PC-9 (cell line): Measurements from ENCODE around the gene KLHL8. TPM values are rescaled to one million over a fixed set of nuclear protein-coding genes. Genes with fewer than 3 reads are reported as not detected.

Source experiments
- BruUV-seq: library from RNA; stranded (reverse); fragments of 400-500 nt; replicated peaks from 2 replicates; lab custom pipeline; 2021; lab: Mats Ljungman, UMichigan
- CTCF ChIA-PET: fragments of 300-600 bp; sonication (Branson Sonifier 250); formaldehyde crosslinking; loops from one replicate; lab custom pipeline; 2022; ENCODE audit warnings: antibody characterized with exemption; lab: Charles Lee
- POLR2A ChIA-PET: fragments of 300-600 bp; sonication (Branson Sonifier 250); formaldehyde crosslinking; loops from one replicate; lab custom pipeline; 2022; ENCODE audit warnings: antibody characterized with exemption; ENCODE audit not compliant: unreplicated experiment; lab: Charles Lee
- DNase-seq, 2 experiments: peaks; one replicate each; pipeline versions ENCODE4 v3.0.0 to v3.0.0-alpha.2; 2015 to 2022; ENCODE audit warnings: mixed read lengths in 1 of 2
- H2AFZ ChIP-seq: fragments of 200-600 bp; sonication (generic); 2 replicates; pipeline ENCODE4 v1.8.1; 2017; ENCODE audit warnings: antibody characterized with exemption
- H3F3A ChIP-seq: fragments of 200-600 bp; sonication (generic); 2 replicates; pipeline ENCODE4 v1.8.1; 2017; ENCODE audit warnings: antibody characterized with exemption, mild to moderate bottlenecking, low read depth; ENCODE audit not compliant: insufficient read depth
- H3K27ac ChIP-seq: fragments of 200-600 bp; sonication (generic); 2 replicates; pipeline ENCODE4 v1.6.1; 2016; ENCODE audit warnings: mixed run types
- H3K27me3 ChIP-seq: fragments of 200-600 bp; sonication (generic); 2 replicates; pipeline ENCODE4 v1.6.1; 2016; ENCODE audit warnings: low read depth, mixed run types; ENCODE audit not compliant: insufficient read depth
- H3K36me3 ChIP-seq: fragments of 200-600 bp; sonication (generic); 2 replicates; pipeline ENCODE4 v1.6.1; 2016; ENCODE audit warnings: low read depth, mixed run types
- H3K4me1 ChIP-seq: fragments of 200-600 bp; sonication (generic); replicated peaks from 2 replicates; pipeline ENCODE4 v1.6.1; 2016; ENCODE audit warnings: mixed run types; ENCODE audit not compliant: insufficient read depth
- H3K4me2 ChIP-seq: fragments of 200-600 bp; sonication (generic); 2 replicates; pipeline ENCODE4 v1.6.1; 2017; ENCODE audit warnings: mixed run types
- H3K4me3 ChIP-seq: fragments of 200-600 bp; sonication (generic); 2 replicates; pipeline ENCODE4 v1.6.1; 2016; ENCODE audit warnings: mixed run types
- H3K79me2 ChIP-seq: fragments of 200-600 bp; sonication (generic); 2 replicates; pipeline ENCODE4 v1.6.1; 2017; ENCODE audit warnings: low read depth, mixed run types
- H3K9me2 ChIP-seq: fragments of 200-600 bp; sonication (generic); 2 replicates; pipeline ENCODE4 v1.8.1; 2017; ENCODE audit warnings: mild to moderate bottlenecking; ENCODE audit not compliant: insufficient read depth
- H3K9me3 ChIP-seq: fragments of 200-600 bp; sonication (generic); 2 replicates; pipeline ENCODE4 v1.8.1; 2016; ENCODE audit warnings: low read depth; ENCODE audit not compliant: insufficient read depth
- H4K20me1 ChIP-seq: fragments of 200-600 bp; sonication (generic); 2 replicates; pipeline ENCODE4 v1.8.1; 2017; ENCODE audit not compliant: insufficient read depth
- CTCF ChIP-seq: fragments of 200-600 bp; sonication (generic); conservative IDR thresholded peaks from 2 replicates; pipeline ENCODE4 v1.6.1; 2017; ENCODE audit warnings: mixed run types, antibody characterized with exemption, mild to moderate bottlenecking, moderate library complexity
- EZH2 ChIP-seq: fragments of 200-600 bp; sonication (generic); IDR thresholded peaks from 2 replicates; pipeline ENCODE4 v1.8.0; 2017; ENCODE audit warnings: antibody characterized with exemption, low read depth
- intact Hi-C: fragments of 100-400 bp; cut with micrococcal nuclease; formaldehyde crosslinking; loops from one replicate; pipeline ENCODE4 v1.10.0; 2022; ENCODE audit not compliant: unreplicated experiment
- total RNA-seq: library from RNA; stranded (reverse); gene quantifications from 2 replicates; pipeline ENCODE4 v1.2.3, GENCODE V29; 2021

KLHL8 gene
- total RNA-seq, 1 experiment from 2014 or later: 8.5 TPM

- no peaks in the 10 kb centered on the region for H3K36me3 ChIP-seq
- CTCF ChIA-PET: no interaction called here
- no peaks in the 10 kb centered on the region for H3K27me3 ChIP-seq
- POLR2A ChIA-PET: no interaction called here
- no peaks in the 10 kb centered on the region for H3K9me3 ChIP-seq
- no peak for DNase-seq
- no peaks in the 10 kb centered on the region for H3K9me2 ChIP-seq
- H3K4me2 ChIP-seq: no peak overlapping the region
- H3K4me1 ChIP-seq: no peaks in the 10 kb centered on the region
- BruUV-seq: no TSS peak
- no peaks in the 10 kb centered on the region for H4K20me1 ChIP-seq
- H2AFZ ChIP-seq: no peak overlapping the region
- TF ChIP-seq EZH2 (no peak), CTCF (no peak)
- no peaks in the 10 kb centered on the region for H3F3A ChIP-seq
- intact Hi-C loops: no loop called here
- H3K79me2 ChIP-seq: no peaks in the 10 kb centered on the region
- H3K4me3 ChIP-seq: no peak overlapping the region
- no peak overlapping the region for H3K27ac ChIP-seq
These were observed 45.7 kb downstream of the KLHL8 start for GRCh38 chr4:87174672-87175071.

GRCh38 chr4:87171944-87172343, 48.5 kb downstream of the KLHL8 start:
- no peak for DNase-seq
- H3F3A ChIP-seq: no peaks in the 10 kb centered on the region
- intact Hi-C loops: no loop called here
- H3K27ac ChIP-seq: no peak overlapping the region
- POLR2A ChIA-PET: no interaction called here
- no peak overlapping the region for H3K4me3 ChIP-seq
- no peak overlapping the region for H3K4me2 ChIP-seq
- TF ChIP-seq CTCF (no peak), EZH2 (no peak)
- H3K27me3 ChIP-seq: no peaks in the 10 kb centered on the region
- no peaks in the 10 kb centered on the region for H3K9me3 ChIP-seq
- no peaks in the 10 kb centered on the region for H3K36me3 ChIP-seq
- H3K4me1 ChIP-seq: no peaks in the 10 kb centered on the region
- no peaks in the 10 kb centered on the region for H3K79me2 ChIP-seq
- H3K9me2 ChIP-seq: no peaks in the 10 kb centered on the region
- BruUV-seq: no TSS peak
- H2AFZ ChIP-seq: no peak overlapping the region
- H4K20me1 ChIP-seq: no peaks in the 10 kb centered on the region
- CTCF ChIA-PET: no interaction called here

- H3K9me2 ChIP-seq: no peaks in the 10 kb centered on the region
- no peak overlapping the region for H2AFZ ChIP-seq
- TF ChIP-seq EZH2 (no peak), CTCF (no peak)
- H4K20me1 ChIP-seq: no peaks in the 10 kb centered on the region
- no peak overlapping the region for H3K27ac ChIP-seq
- no peaks in the 10 kb centered on the region for H3K9me3 ChIP-seq
- H3F3A ChIP-seq: no peaks in the 10 kb centered on the region
- no peak overlapping the region for H3K4me2 ChIP-seq
- H3K79me2 ChIP-seq: no peaks in the 10 kb centered on the region
- intact Hi-C loops: no loop called here
- no peak for DNase-seq
- H3K36me3 ChIP-seq: no peaks in the 10 kb centered on the region
- H3K4me1 ChIP-seq: no peaks in the 10 kb centered on the region
- no peaks in the 10 kb centered on the region for H3K27me3 ChIP-seq
- POLR2A ChIA-PET: no interaction called here
- no TSS peak for BruUV-seq
- CTCF ChIA-PET: no interaction called here
- no peak overlapping the region for H3K4me3 ChIP-seq
These were observed 54.0 kb downstream of the KLHL8 start for GRCh38 chr4:87166296-87166854.
